ENCODE measurements around the gene ALAS1.

- TF ChIP-seq ZNF311 (tag by site-specific recombination; IDR thresholded peaks at IDR 0.05; ENCODE audit: borderline replicate concordance) (no peak), ZBTB26 (tag by site-specific recombination; optimal IDR thresholded peaks at IDR 0.05) (no peak), ZNF138 (tag by site-specific recombination; IDR thresholded peaks at IDR 0.05; ENCODE audit: borderline replicate concordance) (no peak)
Observed at GRCh38 chr3:52203701-52204100, 5.7 kb downstream of the ALAS1 start.
